Measurements from ENCODE around the gene BIN1. TPM values are rescaled to one million over a fixed set of nuclear protein-coding genes. Genes with fewer than 3 reads are reported as not detected.

The BIN1 gene
- polyA plus RNA-seq, 1 experiment: 37.6 TPM

DNA sequence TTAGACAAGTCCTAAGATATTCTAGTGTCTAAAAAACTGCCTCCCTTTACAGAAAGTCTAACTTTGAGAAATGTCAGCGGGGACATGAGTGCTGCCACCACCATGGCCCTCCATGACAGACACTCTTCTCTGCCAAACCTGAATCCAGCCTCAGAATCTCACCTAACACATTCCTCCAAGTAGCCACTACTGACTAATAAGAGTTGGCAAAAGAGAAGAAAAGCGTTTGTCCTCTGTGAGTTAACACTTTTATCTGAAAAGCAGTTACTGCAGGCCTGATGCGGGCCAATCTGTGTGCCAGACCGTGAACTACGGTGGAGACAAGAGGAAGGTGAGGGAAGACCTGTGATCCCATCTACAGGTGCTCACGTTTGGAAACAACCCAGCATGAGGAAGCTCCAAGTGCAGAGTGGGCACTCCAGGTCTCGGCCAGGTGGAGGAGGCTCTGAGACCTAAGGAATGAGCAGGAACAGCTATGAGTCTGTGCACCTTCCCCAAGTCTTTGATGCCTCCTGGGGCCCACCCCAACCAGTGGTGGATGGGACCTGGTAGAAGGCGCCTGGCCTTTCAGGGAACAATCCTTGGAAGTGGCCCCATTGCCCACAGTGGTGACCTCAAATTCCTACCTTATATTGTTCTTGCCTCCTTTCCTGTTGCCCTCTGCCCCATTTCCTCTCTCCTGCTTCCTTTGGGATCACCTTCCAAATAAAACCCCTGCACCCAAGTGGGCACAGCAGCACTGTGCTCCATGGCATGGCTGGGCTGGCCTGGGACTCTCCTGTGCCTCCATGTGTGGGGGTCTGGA is 91.6 kb downstream of the BIN1 start:
- TF ChIP-seq, protein P1, sequence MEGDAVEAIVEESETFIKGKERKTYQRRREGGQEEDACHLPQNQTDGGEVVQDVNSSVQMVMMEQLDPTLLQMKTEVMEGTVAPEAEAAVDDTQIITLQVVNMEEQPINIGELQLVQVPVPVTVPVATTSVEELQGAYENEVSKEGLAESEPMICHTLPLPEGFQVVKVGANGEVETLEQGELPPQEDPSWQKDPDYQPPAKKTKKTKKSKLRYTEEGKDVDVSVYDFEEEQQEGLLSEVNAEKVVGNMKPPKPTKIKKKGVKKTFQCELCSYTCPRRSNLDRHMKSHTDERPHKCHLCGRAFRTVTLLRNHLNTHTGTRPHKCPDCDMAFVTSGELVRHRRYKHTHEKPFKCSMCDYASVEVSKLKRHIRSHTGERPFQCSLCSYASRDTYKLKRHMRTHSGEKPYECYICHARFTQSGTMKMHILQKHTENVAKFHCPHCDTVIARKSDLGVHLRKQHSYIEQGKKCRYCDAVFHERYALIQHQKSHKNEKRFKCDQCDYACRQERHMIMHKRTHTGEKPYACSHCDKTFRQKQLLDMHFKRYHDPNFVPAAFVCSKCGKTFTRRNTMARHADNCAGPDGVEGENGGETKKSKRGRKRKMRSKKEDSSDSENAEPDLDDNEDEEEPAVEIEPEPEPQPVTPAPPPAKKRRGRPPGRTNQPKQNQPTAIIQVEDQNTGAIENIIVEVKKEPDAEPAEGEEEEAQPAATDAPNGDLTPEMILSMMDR (IDR thresholded peaks at IDR 0.05; ENCODE audit: insufficient read depth, low read depth, low read length): no peak
- no peak for DNase-seq (ENCODE audit: low read depth)
- ChIA-PET CTCF (interaction anchor here (0.5 to 1.7 kb wide), 2 partner anchors 9 to 17 kb away, joined by 3 to 5 read pairs; no protein-coding TSS in a partner anchor), POLR2A (no interaction called here)
- no peaks in the 10 kb centered on the region; the same call in 1 of the 2 replicates for H3K27me3 ChIP-seq (ENCODE audit: control insufficient read depth, insufficient read depth, low read length)
- H3K36me3 ChIP-seq (ENCODE audit: control insufficient read depth, insufficient read depth, low read length): no peaks in the 10 kb centered on the region
- H3K4me3 ChIP-seq (ENCODE audit: low read depth, low read length): no peak overlapping the region

DNA sequence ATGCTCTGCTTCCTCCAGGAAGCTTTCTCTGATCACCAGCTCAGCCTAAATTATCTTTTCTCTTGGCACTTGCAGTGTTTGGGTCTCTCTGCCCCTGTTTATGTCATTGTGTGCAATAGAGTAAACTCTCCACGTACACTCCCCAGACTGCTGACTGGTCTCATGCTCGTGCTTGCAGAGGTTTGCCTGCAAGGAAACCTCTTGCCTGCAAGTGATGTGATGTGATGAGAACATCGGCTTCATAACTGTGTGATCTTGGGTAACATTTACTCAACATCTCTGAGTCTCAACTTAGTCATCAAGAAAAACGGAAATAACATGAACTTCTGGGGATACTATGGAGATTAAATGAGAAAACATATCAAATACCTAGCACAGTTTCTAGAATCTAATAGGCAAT is 92.3 kb downstream of the BIN1 start:
- CTCF ChIA-PET: interaction anchor here (0.5 to 0.6 kb wide), 2 partner anchors 12 to 18 kb away, joined by 3 read pairs; no protein-coding TSS in a partner anchor
- POLR2A ChIA-PET: no interaction called here
- no peak overlapping the region for H3K4me3 ChIP-seq (ENCODE audit: low read depth, low read length)
- no peaks in the 10 kb centered on the region for H3K36me3 ChIP-seq (ENCODE audit: control insufficient read depth, insufficient read depth, low read length)
- DNase-seq (ENCODE audit: low read depth): peak; percentile 80
- H3K27me3 ChIP-seq (ENCODE audit: control insufficient read depth, insufficient read depth, low read length): no peaks in the 10 kb centered on the region; the same call in 1 of the 2 replicates
- TF ChIP-seq, protein P1 (IDR thresholded peaks at IDR 0.05; ENCODE audit: insufficient read depth, low read depth, low read length): no peak

DNA sequence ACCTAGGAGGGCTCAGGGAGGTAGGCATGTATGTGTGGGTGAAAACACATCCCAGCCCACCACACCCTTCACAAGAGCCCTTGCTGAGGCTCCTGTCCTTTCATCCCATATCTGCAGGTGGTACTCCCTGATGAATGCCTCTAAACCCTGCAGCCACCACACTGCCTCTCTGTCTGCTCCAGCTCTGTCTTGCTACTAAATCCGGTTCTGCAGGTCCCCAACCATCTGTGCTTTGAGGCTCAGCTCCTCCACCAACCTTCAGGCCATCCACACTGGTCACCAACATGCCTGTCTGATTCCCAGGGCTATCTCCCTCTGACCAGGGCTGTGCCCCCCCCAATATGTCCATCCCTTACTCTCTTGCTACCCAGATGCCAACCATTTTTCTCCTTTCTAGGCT is 92.7 kb downstream of the BIN1 start:
- Histone ChIP-seq H3K27me3 (ENCODE audit: control insufficient read depth, insufficient read depth, low read length) (no peaks in the 10 kb centered on the region; the same call in 1 of the 2 replicates), H3K36me3 (ENCODE audit: control insufficient read depth, insufficient read depth, low read length) (no peaks in the 10 kb centered on the region), H3K4me3 (ENCODE audit: low read depth, low read length) (no peak overlapping the region)
- ChIA-PET POLR2A (no interaction called here), CTCF (interaction anchor here (0.6 kb wide), 1 partner anchor 13 kb away, joined by 3 read pairs; no protein-coding TSS in a partner anchor)
- DNase-seq (ENCODE audit: low read depth): no peak
- TF ChIP-seq, protein P1 (IDR thresholded peaks at IDR 0.05; ENCODE audit: insufficient read depth, low read depth, low read length): no peak

DNA sequence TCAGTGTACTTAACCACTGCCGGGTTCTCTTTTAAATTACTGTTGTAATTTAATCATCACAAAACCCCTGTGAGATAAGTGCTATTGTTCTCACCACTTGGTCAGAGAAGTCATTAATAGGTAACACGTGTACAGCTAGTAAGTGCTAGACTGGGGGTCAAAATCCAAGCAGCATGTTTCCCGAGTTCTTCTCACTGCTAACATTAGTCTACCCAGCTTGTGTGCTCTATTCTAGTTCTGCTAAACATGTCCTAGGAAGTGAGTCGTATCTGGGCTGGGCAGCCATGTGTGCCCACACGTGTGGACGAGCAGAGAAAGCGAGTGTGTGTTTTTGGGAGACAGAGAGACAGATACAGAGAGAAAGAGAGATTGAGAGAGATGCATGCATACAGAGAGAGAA is 94.1 kb downstream of the BIN1 start:
- Histone ChIP-seq H3K36me3 (ENCODE audit: control insufficient read depth, insufficient read depth, low read length) (no peaks in the 10 kb centered on the region), H3K27me3 (ENCODE audit: control insufficient read depth, insufficient read depth, low read length) (no peaks in the 10 kb centered on the region; the same call in 1 of the 2 replicates), H3K4me3 (ENCODE audit: low read depth, low read length) (no peak overlapping the region)
- ChIA-PET POLR2A (no interaction called here), CTCF (interaction anchor here (0.5 kb wide), 1 partner anchor 815 kb away, joined by 3 read pairs; no protein-coding TSS in a partner anchor)
- DNase-seq (ENCODE audit: low read depth): no peak
- TF ChIP-seq, protein P1 (IDR thresholded peaks at IDR 0.05; ENCODE audit: insufficient read depth, low read depth, low read length): no peak

DNA sequence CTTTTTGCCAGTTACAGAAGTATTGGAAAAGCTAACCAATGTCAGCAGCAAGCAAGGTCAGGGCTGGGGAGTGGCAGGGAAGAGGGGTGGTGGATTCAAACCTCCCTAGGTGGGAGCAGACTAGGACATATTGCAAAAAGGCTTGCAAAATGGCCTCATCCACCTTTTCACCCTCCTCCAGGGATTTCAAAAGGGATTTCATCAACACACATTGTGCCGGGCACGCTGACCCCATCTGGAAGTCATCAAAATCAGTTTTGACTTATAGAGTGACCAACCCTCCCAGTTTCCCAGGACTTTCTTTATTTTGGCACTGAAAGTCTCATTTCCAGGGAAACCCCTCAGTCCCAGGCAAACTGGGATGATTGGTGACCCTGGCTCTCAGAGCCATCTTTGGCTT is 94.7 kb downstream of the BIN1 start:
- no peaks in the 10 kb centered on the region for H3K36me3 ChIP-seq (ENCODE audit: control insufficient read depth, insufficient read depth, low read length)
- ChIA-PET CTCF (interaction anchor here (0.5 to 1.6 kb wide), 2 partner anchors 40 to 815 kb away, joined by 3 to 4 read pairs; no protein-coding TSS in a partner anchor), POLR2A (no interaction called here)
- TF ChIP-seq, protein P1 (IDR thresholded peaks at IDR 0.05; ENCODE audit: insufficient read depth, low read depth, low read length): no peak
- DNase-seq (ENCODE audit: low read depth): no peak
- no peaks in the 10 kb centered on the region; the same call in 1 of the 2 replicates for H3K27me3 ChIP-seq (ENCODE audit: control insufficient read depth, insufficient read depth, low read length)
- H3K4me3 ChIP-seq (ENCODE audit: low read depth, low read length): no peak overlapping the region
